Loucy (cell line): ENCODE measurements around the gene LRRD1.

Source experiments
- H2AFZ ChIP-seq: fragments of 200-600 bp; sonication (generic); 2 replicates; pipeline ENCODE4 v1.6.0; 2016; ENCODE audit warnings: antibody characterized with exemption, mild to moderate bottlenecking, low read length, moderate library complexity
- H3F3A ChIP-seq: fragments of 200-600 bp; 2 replicates; pipeline ENCODE4 v1.6.0; 2016; ENCODE audit warnings: antibody characterized with exemption, low read depth, mild to moderate bottlenecking
- H3K27me3 ChIP-seq: fragments of 200-600 bp; sonication (generic); 2 replicates; pipeline ENCODE4 v1.6.1; 2014; ENCODE audit warnings: low read length, mild to moderate bottlenecking; ENCODE audit not compliant: insufficient read depth, poor library complexity, severe bottlenecking
- H3K36me3 ChIP-seq: fragments of 200-600 bp; sonication (generic); 2 replicates; pipeline ENCODE4 v1.6.1; 2016; ENCODE audit warnings: low read length; ENCODE audit not compliant: insufficient read depth
- H3K4me1 ChIP-seq: fragments of 200-600 bp; sonication (generic); 2 replicates; pipeline ENCODE4 v1.5.1; 2014; ENCODE audit warnings: low read length, mild to moderate bottlenecking; ENCODE audit not compliant: insufficient read depth, poor library complexity, severe bottlenecking
- H3K4me2 ChIP-seq: fragments of 200-600 bp; sonication (generic); 2 replicates; pipeline ENCODE4 v1.6.0; 2014; ENCODE audit warnings: antibody characterized with exemption, low read length, low read depth, mild to moderate bottlenecking; ENCODE audit not compliant: poor library complexity, severe bottlenecking
- H3K4me3 ChIP-seq: fragments of 200-600 bp; sonication (generic); 2 replicates; pipeline ENCODE4 v1.5.1; 2014; ENCODE audit warnings: low read length, mild to moderate bottlenecking, mixed read lengths; ENCODE audit not compliant: poor library complexity, severe bottlenecking
- H3K79me2 ChIP-seq: fragments of 200-600 bp; sonication (generic); 2 replicates; pipeline ENCODE4 v1.6.1; 2014; ENCODE audit warnings: low read length; ENCODE audit not compliant: insufficient read depth
- H3K9ac ChIP-seq: fragments of 200-600 bp; sonication (generic); 2 replicates; pipeline ENCODE4 v1.6.0; 2014; ENCODE audit warnings: mild to moderate bottlenecking, low read depth, low read length, moderate library complexity; ENCODE audit not compliant: poor library complexity, severe bottlenecking
- H3K9me2 ChIP-seq: fragments of 200-600 bp; sonication (generic); replicated peaks from 2 replicates; pipeline ENCODE4 v1.6.1; 2016; ENCODE audit warnings: low read depth, low read length, mixed read lengths
- H3K9me3 ChIP-seq: fragments of 200-600 bp; sonication (generic); 2 replicates; pipeline ENCODE4 v1.6.1; 2014; ENCODE audit warnings: mild to moderate bottlenecking, antibody characterized with exemption, low read length, low read depth; ENCODE audit not compliant: insufficient read depth
- H4K20me1 ChIP-seq: fragments of 200-600 bp; sonication (generic); 2 replicates; pipeline ENCODE4 v1.6.0; 2014; ENCODE audit warnings: antibody characterized with exemption, low read length, mild to moderate bottlenecking; ENCODE audit not compliant: insufficient read depth, poor library complexity, severe bottlenecking
- EZH2phosphoT487 ChIP-seq: fragments of 200-600 bp; IDR thresholded peaks from 2 replicates; pipeline ENCODE4 v1.6.1; 2018; ENCODE audit warnings: antibody characterized with exemption, mild to moderate bottlenecking, moderate library complexity, borderline replicate concordance
- TF ChIP-seq, protein P1 (sequence below): fragments of 200-600 bp; sonication (generic); conservative IDR thresholded peaks from 2 replicates; pipeline ENCODE4 v1.5.1; 2014; ENCODE audit warnings: mild to moderate bottlenecking, antibody characterized with exemption, low read length

LRRD1 gene

GRCh38 chr7:92137557-92137956 is 41.4 kb downstream of the LRRD1 start:
- H3F3A ChIP-seq = 0 out of 2 replicates have a peak, but pooled peaks cover 3% of the 10 kb centered on the region
- no peak overlapping the region for H3K9ac ChIP-seq
- H2AFZ ChIP-seq = no peak overlapping the region
- H4K20me1 ChIP-seq = peaks cover 8% of the 10 kb centered on the region
- peaks cover 27% of the 10 kb centered on the region for H3K79me2 ChIP-seq
- H3K9me3 ChIP-seq = no peaks in the 10 kb centered on the region
- no peaks in the 10 kb centered on the region for H3K27me3 ChIP-seq
- peak overlapping the region; percentile 45 for H3K4me2 ChIP-seq
- H3K9me2 ChIP-seq = no peaks in the 10 kb centered on the region
- peak overlapping the region; percentile 28 for H3K4me3 ChIP-seq
- H3K36me3 ChIP-seq = no peaks in the 10 kb centered on the region
- H3K4me1 ChIP-seq = peaks cover 23% of the 10 kb centered on the region
- TF ChIP-seq EZH2phosphoT487 = no peak
- TF ChIP-seq, protein P1, sequence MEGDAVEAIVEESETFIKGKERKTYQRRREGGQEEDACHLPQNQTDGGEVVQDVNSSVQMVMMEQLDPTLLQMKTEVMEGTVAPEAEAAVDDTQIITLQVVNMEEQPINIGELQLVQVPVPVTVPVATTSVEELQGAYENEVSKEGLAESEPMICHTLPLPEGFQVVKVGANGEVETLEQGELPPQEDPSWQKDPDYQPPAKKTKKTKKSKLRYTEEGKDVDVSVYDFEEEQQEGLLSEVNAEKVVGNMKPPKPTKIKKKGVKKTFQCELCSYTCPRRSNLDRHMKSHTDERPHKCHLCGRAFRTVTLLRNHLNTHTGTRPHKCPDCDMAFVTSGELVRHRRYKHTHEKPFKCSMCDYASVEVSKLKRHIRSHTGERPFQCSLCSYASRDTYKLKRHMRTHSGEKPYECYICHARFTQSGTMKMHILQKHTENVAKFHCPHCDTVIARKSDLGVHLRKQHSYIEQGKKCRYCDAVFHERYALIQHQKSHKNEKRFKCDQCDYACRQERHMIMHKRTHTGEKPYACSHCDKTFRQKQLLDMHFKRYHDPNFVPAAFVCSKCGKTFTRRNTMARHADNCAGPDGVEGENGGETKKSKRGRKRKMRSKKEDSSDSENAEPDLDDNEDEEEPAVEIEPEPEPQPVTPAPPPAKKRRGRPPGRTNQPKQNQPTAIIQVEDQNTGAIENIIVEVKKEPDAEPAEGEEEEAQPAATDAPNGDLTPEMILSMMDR = no peak

GRCh38 chr7:92135052-92135889 is 43.7 kb downstream of the LRRD1 start:
- Histone ChIP-seq H3K4me2 (peak overlapping the region; percentile 99), H3K9me3 (no peaks in the 10 kb centered on the region), H3K36me3 (peaks cover 12% of the 10 kb centered on the region; the same call in 1 of the 2 replicates), H3F3A (0 out of 2 replicates have a peak, but pooled peaks cover 3% of the 10 kb centered on the region), H3K4me3 (peak overlapping the region; percentile 84), H2AFZ (peak overlapping the region; percentile 91), H3K4me1 (peaks cover 46% of the 10 kb centered on the region), H3K27me3 (no peaks in the 10 kb centered on the region), H3K9ac (peak overlapping the region; percentile 91), H3K9me2 (no peaks in the 10 kb centered on the region), H3K79me2 (peaks cover 50% of the 10 kb centered on the region), H4K20me1 (peaks cover 31% of the 10 kb centered on the region)
- no peak for TF ChIP-seq EZH2phosphoT487
- TF ChIP-seq, protein P1 = no peak

DNA sequence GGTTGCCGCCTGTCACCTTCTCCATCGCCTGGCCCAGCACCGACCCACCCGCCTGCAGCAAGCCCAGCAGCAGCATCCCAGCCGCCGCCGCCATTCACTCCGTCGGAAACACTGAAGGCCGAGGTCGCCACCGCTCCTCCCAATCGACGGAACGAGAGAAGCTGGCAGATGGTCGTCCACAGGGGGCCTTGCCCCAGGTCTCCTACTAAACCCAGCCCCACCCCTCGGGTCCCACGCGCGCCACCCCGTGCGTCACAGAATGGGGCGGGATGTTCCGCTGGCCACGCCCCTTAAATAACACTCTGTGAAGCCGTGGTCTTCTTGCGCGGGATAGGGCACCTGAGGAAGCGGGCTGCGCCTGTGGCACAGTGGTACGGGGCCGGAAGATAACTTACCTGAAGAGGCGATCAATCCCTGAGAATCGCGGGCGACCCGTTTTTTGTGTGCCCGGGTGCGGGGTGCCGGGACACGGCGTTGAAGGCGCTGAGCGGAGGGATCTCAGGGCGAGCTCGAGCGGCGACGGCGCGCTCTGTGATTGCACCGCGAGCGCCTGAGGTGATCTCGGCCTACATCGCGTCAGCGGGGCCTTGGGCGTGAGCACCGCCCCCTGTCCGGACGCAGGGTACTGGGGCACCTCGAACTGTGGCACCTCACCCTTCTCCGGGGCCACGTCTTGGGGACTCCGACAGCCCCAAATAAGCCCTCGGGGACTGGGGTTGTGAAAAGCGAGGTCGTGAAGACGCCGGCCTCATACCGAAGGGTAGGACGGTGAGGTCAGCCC is 44.5 kb downstream of the LRRD1 start, which contains the start of gene CYP51A1:
TSS of gene CYP51A1 (minus strand) at position 207 of the 781 bp plus-strand sequence. CDS start at position 94, 113 bp downstream.
- H3K4me1 ChIP-seq = peaks cover 54% of the 10 kb centered on the region
- no peaks in the 10 kb centered on the region for H3K9me2 ChIP-seq
- peak within 1 kb of the TSS; percentile 99 for H3K4me2 ChIP-seq
- H3K9ac ChIP-seq = peak within 1 kb of the TSS; percentile 91
- TF ChIP-seq, protein P1 = no peak
- no peak for TF ChIP-seq EZH2phosphoT487
- 0 out of 2 replicates have a peak, but pooled peaks cover 3% of the 10 kb centered on the region for H3F3A ChIP-seq
- H3K36me3 ChIP-seq = peaks cover 20% of the 10 kb centered on the region; the same call in 1 of the 2 replicates
- H3K4me3 ChIP-seq = peak within 1 kb of the TSS; percentile 84
- peaks cover 39% of the 10 kb centered on the region for H4K20me1 ChIP-seq
- H3K79me2 ChIP-seq = peaks cover 58% of the 10 kb centered on the region
- H3K9me3 ChIP-seq = no peaks in the 10 kb centered on the region
- H3K27me3 ChIP-seq = no peaks in the 10 kb centered on the region
- peak within 1 kb of the TSS; percentile 91 for H2AFZ ChIP-seq
